Posterior vena cava (tissue), 2 donors: ENCODE results near the gene LRP6. TPM values are rescaled to one million over a fixed set of nuclear protein-coding genes. Genes with fewer than 3 reads are reported as not detected.
"Not testable (repeated sequence)": the region's sequence is repeated elsewhere in the genome, so short reads cannot be mapped to it uniquely, and the experiment has no call there.

Experiments used
- DNase-seq: peaks from one replicate; pipeline ENCODE4 v3.0.0-alpha.2; 2020; ENCODE audit warnings: low spot score
- intact Hi-C, 2 donors: fragments of 100-400 bp; cut with DNase I; formaldehyde crosslinking; loops; one replicate each; pipeline versions ENCODE4 v1.14.1 to v1.14.2; 2022 to 2023
- total RNA-seq, 2 donors: library from RNA; stranded (reverse); fragmentation: NEBNext Ultra II Directional; extraction: Animal tissue kit (Norgen Biotek cat#: 25700); gene quantifications; one replicate each; pipeline ENCODE4 v1.2.1, GENCODE V29; 2021
- donor health status: DM: yes; HTN: yes; CAD: no.
- donor health status: DM: yes; HTN: yes; CAD: no.

The LRP6 gene
- total RNA-seq, 2 donors from 2014 or later = 27.7 to 29.3 TPM

- no peak for DNase-seq
- intact Hi-C loops = loop anchor here in 1 of 2 donors (2.0 kb wide), 1 partner anchor 39 kb away; no protein-coding TSS in a partner anchor
Observed at GRCh38 chr12:12267742-12268200, 927 bp upstream of the LRP6 start.

GRCh38 chr12:12266389-12266872 is 413 bp downstream of the LRP6 start:
- intact Hi-C loops = no loop called here
- DNase-seq = no peak

GRCh38 chr12:12265571-12266388 is 1.1 kb downstream of the LRP6 start:
- DNase-seq = no peak
- intact Hi-C loops = no loop called here

- intact Hi-C loops = no loop called here
- DNase-seq = no peak
Observed at GRCh38 chr12:12265035-12265434, 1.8 kb downstream of the LRP6 start.

GRCh38 chr12:12263909-12264308 is 2.9 kb downstream of the LRP6 start:
- no peak for DNase-seq
- intact Hi-C loops = no loop called here

GRCh38 chr12:12256291-12256757 is 10.5 kb downstream of the LRP6 start:
- intact Hi-C loops, DNase-seq: not testable (repeated sequence)

DNA sequence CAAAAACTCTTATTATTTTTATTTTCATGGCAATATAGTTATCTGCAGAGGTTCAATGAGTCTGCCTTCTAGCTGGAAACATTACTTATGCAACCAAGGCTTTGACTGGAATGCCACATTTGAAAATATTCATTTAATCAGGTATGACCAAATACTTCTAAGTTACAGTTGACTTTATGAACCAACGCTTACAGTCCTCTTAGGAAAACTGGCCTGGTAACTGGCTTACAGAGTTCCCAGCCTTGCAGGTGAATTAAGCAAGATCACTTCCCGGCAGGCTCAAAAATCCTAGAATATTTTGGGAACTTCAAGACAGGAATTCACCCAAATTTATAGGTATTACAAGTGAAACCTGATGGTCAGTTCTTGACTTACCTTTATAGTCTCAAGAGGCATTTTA is 12.3 kb downstream of the LRP6 start:
- no peak for DNase-seq
- intact Hi-C loops = no loop called here

DNA sequence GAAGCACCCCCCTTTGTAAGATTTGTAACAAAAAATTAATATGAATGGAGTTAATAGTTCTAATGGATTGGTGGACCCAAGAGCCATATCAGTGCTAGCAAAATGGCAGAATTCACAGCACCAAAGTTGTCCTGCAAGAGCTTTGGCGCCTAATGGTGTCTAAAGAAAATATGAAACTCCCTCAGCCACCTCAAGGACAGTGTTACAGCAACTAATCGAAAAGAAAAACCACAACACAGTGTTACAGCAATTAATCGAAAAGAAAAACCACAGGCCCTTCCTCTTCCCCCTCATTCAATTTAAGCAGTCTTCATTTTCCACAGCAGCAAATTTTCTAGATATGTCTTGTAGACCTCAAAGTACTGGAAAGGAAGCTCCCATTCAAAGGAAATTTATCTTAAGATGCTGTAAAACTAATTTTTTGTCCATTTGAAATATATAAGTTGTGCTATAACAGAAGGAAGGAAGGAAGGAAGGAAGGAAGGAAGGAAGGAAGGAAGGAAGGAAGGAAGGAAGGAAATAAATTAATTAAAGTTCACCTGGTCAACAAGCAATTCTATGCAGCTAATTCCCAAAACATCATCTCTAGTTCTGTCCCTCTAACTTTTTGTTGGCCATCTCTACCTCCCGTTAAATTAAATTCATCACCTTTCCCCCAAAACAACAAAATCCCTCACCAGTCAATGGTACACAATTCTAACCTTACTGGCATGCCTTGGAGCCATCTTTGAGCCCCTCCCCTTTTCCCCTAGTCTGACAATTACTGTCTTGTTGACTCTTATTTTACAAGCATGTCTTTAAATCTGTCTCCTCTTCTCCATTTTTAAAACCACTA is 17.4 kb downstream of the LRP6 start:
- intact Hi-C loops = no loop called here
- DNase-seq = no peak

DNA sequence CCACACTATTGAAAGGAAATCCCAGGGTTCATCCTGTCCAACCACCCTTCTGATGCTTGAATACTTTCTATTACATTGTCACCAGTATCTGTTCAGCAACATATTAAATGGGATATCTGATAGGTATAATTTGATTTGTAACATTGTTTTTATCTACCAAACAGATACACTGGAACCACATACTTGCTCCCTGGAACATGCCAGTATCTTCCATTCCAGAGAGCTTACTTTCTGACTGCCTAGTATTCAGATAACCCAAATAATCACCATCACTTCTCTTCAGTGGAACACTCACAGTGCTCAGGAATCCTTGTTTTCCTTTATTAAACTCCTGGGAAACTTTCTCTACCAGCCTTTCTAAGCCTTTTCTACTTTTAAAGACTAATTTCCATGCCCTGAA is 19.3 kb downstream of the LRP6 start:
- intact Hi-C loops = no loop called here

GRCh38 chr12:12244341-12244740 is 22.5 kb downstream of the LRP6 start:
- intact Hi-C loops = no loop called here
- DNase-seq = no peak

More for the DNA sequence above, 19.3 kb downstream of the LRP6 start:
- DNase-seq = no peak

DNA sequence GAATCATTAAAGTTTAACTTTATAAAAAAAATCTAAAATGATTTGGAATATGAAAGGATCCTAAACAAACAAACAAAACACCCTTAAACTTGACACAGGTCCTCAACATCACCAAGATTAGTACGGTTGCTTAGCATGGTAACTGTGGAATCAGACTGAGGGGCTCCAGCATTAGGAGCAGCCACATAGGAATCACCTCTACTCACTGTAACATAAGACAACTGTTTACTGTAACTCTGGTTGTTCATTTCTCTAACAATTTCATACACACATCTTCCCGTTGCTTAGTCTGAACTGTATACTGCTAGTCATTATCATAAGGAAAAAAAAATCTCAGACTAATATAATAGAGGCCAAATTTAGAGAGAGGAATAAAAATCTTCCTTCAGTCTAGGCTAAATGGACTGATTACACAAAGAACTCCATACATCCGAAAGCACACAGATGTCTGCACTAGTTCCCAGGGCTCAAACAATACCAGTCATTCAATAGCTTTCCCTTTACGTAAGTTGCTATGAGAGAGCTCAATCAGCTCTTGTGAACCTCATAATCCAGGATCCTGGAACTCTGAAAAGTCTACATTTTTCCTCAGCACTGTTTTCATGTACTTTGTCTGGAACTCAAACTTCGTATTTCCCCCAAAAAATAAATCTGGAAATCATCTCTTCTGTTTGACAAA is 26.0 kb downstream of the LRP6 start:
- intact Hi-C loops = no loop called here
- no peak for DNase-seq

- intact Hi-C loops = no loop called here
- no peak for DNase-seq
Observed at GRCh38 chr12:12239127-12239526, 27.7 kb downstream of the LRP6 start.

- intact Hi-C loops = no loop called here
- DNase-seq = no peak
Observed at GRCh38 chr12:12238605-12239004, 28.2 kb downstream of the LRP6 start.

- intact Hi-C loops = no loop called here
- DNase-seq = no peak
Observed at GRCh38 chr12:12236896-12237295, 29.9 kb downstream of the LRP6 start.

DNA sequence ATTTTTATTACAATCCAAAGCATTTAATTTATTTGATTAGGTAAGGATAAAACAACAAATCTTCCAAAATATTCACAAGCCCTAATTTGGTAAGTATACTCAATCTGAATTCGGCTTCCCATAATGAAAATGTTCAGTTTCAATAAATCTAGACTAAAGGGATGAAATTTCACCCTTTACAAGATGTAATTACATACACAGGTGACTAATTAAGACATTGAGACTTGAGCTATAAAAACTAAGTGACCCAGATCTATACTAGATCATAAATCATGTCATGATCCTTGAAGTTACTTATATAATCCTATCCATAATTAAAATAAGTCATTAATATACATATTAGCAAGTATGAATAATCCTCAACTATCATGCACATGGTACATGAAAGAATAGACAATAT is 36.6 kb downstream of the LRP6 start:
- DNase-seq = no peak
- intact Hi-C loops = no loop called here

- DNase-seq = no peak
- intact Hi-C loops = loop anchor here in 1 of 2 donors (2.0 kb wide), 1 partner anchor 39 kb away; no protein-coding TSS in a partner anchor
Observed at GRCh38 chr12:12229556-12230092, 37.2 kb downstream of the LRP6 start.

DNA sequence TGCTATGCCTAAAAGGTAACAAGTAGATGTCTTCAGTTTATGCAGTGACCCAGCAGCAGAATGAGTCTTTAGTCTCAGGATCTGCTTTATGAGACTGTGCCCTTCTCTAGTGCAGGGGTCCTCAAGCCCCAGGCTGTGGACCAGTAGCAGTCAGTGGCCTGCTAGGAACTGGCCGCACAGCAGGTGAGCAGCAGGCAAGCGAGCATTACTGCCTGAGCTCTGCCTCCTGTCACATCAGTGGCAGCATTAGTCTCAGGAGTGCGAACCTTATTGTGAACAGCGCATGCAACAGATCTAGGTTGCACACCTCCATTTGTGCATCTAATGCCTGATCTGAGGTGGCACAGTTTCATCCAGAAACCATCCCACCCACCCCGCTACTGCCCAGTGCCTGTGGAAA is 38.4 kb downstream of the LRP6 start:
- intact Hi-C loops = loop anchor here in 1 of 2 donors (2.0 kb wide), 1 partner anchor 40 kb away; no protein-coding TSS in a partner anchor
- no peak for DNase-seq

GRCh38 chr12:12226187-12226586 is 40.7 kb downstream of the LRP6 start:
- intact Hi-C loops = no loop called here
- no peak for DNase-seq
